ENCODE data around the gene UBTD1. TPM values are rescaled to one million over a fixed set of nuclear protein-coding genes. Genes with fewer than 3 reads are reported as not detected.

The UBTD1 gene
- polyA plus RNA-seq, 1 donor from 2014 or later = 3.3 TPM

- Histone ChIP-seq H3K9me2 (ENCODE audit: insufficient read depth, low read length) (no peaks in the 10 kb centered on the region), H3K9me3 (ENCODE audit: low read length) (no peaks in the 10 kb centered on the region), H3K79me2 (replicated peaks; ENCODE audit: insufficient read depth, low read length) (no peaks in the 10 kb centered on the region), H3F3A (ENCODE audit: insufficient read depth, low read length, poor library complexity, severe bottlenecking) (no peaks in the 10 kb centered on the region), H3K4me2 (ENCODE audit: low read length) (no peak overlapping the region), H3K9ac (ENCODE audit: low read length) (no peak overlapping the region), H4K20me1 (ENCODE audit: insufficient read depth) (no peaks in the 10 kb centered on the region), H3K4me3 (ENCODE audit: low read length) (no peak overlapping the region), H3K36me3 (ENCODE audit: insufficient read depth, low read length) (no peaks in the 10 kb centered on the region), H3K27me3 (ENCODE audit: insufficient read depth, low read depth, low read length) (no peaks in the 10 kb centered on the region), H2AFZ (ENCODE audit: low read depth, low read length) (no peak overlapping the region), H3K27ac (ENCODE audit: low read length) (no peak overlapping the region)
- TF ChIP-seq EZH2 (IDR thresholded peaks at IDR 0.05; ENCODE audit: borderline replicate concordance, insufficient read depth, low read length, poor library complexity, severe bottlenecking) (no peak), RAD21 (conservative IDR thresholded peaks at IDR 0.05) (no peak), CTCF (IDR thresholded peaks at IDR 0.05; ENCODE audit: poor library complexity, severe bottlenecking) (no peak), POLR2AphosphoS5 (IDR thresholded peaks at IDR 0.05) (no peak), SMC3 (conservative IDR thresholded peaks at IDR 0.05; ENCODE audit: poor library complexity) (no peak), TAF1 (IDR thresholded peaks at IDR 0.05; ENCODE audit: low read depth) (no peak)
- TF ChIP-seq, protein P1, sequence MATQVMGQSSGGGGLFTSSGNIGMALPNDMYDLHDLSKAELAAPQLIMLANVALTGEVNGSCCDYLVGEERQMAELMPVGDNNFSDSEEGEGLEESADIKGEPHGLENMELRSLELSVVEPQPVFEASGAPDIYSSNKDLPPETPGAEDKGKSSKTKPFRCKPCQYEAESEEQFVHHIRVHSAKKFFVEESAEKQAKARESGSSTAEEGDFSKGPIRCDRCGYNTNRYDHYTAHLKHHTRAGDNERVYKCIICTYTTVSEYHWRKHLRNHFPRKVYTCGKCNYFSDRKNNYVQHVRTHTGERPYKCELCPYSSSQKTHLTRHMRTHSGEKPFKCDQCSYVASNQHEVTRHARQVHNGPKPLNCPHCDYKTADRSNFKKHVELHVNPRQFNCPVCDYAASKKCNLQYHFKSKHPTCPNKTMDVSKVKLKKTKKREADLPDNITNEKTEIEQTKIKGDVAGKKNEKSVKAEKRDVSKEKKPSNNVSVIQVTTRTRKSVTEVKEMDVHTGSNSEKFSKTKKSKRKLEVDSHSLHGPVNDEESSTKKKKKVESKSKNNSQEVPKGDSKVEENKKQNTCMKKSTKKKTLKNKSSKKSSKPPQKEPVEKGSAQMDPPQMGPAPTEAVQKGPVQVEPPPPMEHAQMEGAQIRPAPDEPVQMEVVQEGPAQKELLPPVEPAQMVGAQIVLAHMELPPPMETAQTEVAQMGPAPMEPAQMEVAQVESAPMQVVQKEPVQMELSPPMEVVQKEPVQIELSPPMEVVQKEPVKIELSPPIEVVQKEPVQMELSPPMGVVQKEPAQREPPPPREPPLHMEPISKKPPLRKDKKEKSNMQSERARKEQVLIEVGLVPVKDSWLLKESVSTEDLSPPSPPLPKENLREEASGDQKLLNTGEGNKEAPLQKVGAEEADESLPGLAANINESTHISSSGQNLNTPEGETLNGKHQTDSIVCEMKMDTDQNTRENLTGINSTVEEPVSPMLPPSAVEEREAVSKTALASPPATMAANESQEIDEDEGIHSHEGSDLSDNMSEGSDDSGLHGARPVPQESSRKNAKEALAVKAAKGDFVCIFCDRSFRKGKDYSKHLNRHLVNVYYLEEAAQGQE (IDR thresholded peaks at IDR 0.05; ENCODE audit: borderline replicate concordance) = no peak
Measured at GRCh38 chr10:97546456-97547270, 47.9 kb downstream of the UBTD1 start.

- H3K4me3 ChIP-seq (ENCODE audit: low read length) = no peak overlapping the region
- TF ChIP-seq EP300 (conservative IDR thresholded peaks at IDR 0.05; ENCODE audit: poor library complexity, severe bottlenecking) (no peak), TAF1 (IDR thresholded peaks at IDR 0.05; ENCODE audit: low read depth) (no peak), SMC3 (conservative IDR thresholded peaks at IDR 0.05; ENCODE audit: poor library complexity) (no peak), CTCF (IDR thresholded peaks at IDR 0.05; ENCODE audit: poor library complexity, severe bottlenecking) (no peak), MXI1 (conservative IDR thresholded peaks at IDR 0.05; ENCODE audit: poor library complexity, severe bottlenecking) (no peak)
- TF ChIP-seq, protein P1 (IDR thresholded peaks at IDR 0.05; ENCODE audit: borderline replicate concordance) = no peak
- H3K27ac ChIP-seq (ENCODE audit: low read length) = no peak overlapping the region
- H2AFZ ChIP-seq (ENCODE audit: low read depth, low read length) = no peak overlapping the region
- no peaks in the 10 kb centered on the region for H3F3A ChIP-seq (ENCODE audit: insufficient read depth, low read length, poor library complexity, severe bottlenecking)
- no peaks in the 10 kb centered on the region for H3K9me3 ChIP-seq (ENCODE audit: low read length)
- no peaks in the 10 kb centered on the region for H3K79me2 ChIP-seq (replicated peaks; ENCODE audit: insufficient read depth, low read length)
- no peaks in the 10 kb centered on the region for H4K20me1 ChIP-seq (ENCODE audit: insufficient read depth)
- H3K9ac ChIP-seq (ENCODE audit: low read length) = no peak overlapping the region
- H3K9me2 ChIP-seq (ENCODE audit: insufficient read depth, low read length) = no peaks in the 10 kb centered on the region
- H3K36me3 ChIP-seq (ENCODE audit: insufficient read depth, low read length) = no peaks in the 10 kb centered on the region
- H3K4me2 ChIP-seq (ENCODE audit: low read length) = no peak overlapping the region
- no peaks in the 10 kb centered on the region for H3K27me3 ChIP-seq (ENCODE audit: insufficient read depth, low read depth, low read length)
Measured at GRCh38 chr10:97547271-97547600, 48.5 kb downstream of the UBTD1 start.

Data from neural cell (in vitro differentiated cells).